DMS114 treated with DMSO at 0.1 percent for 48 hours (cell line): Measurements from ENCODE around the gene RRP1B.

ENCODE experiments used
- DNase-seq: peaks from one replicate; lab custom pipeline; 2025; ENCODE audit not compliant: unreplicated experiment; lab: John Stamatoyannopoulos, UW

The RRP1B gene

DNA sequence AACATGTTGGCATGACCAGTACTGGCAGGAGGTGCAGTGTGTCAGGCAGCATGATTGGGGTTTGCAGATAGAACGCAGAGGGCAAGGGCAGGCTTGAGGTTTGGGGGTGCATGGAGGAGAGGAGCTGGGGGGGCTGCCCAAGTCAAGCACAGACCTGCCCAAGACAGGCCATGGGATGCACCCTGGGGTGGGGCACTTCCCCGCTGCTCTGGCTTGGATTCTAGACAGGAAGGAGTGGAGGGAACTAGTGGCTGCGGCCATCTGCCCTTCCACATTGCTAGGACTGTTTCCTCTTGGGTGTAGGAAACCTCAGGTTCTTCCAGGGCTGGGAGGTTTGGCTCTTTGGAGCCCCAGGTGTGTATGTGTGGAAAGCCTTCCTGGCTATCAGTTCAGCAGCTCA, 62.6 kb downstream of the RRP1B start:
- no peak for DNase-seq

GRCh38 chr21:43723648-43724047, 64.3 kb downstream of the RRP1B start:
- DNase-seq = no peak

- DNase-seq = no peak
Measured at GRCh38 chr21:43726686-43727518, 67.5 kb downstream of the RRP1B start.

- no peak for DNase-seq
Measured at GRCh38 chr21:43727519-43728153, 68.3 kb downstream of the RRP1B start.

DNA sequence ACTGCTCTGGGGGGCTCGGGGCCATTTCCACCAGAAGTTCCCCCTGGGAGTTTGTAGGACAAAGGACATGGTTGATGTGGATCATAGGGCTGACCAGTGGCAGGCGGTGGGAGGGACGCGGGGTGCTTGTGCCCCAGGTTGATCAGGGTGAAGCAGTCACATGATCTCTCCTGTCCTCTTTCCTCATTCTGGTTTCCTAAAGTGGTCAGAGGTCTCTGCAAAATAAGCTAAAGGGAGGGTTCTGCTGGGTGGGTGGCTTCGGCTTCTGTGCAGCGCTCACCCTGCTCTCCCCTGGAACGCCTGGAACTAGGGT, 68.8 kb downstream of the RRP1B start:
- DNase-seq = no peak

DNA sequence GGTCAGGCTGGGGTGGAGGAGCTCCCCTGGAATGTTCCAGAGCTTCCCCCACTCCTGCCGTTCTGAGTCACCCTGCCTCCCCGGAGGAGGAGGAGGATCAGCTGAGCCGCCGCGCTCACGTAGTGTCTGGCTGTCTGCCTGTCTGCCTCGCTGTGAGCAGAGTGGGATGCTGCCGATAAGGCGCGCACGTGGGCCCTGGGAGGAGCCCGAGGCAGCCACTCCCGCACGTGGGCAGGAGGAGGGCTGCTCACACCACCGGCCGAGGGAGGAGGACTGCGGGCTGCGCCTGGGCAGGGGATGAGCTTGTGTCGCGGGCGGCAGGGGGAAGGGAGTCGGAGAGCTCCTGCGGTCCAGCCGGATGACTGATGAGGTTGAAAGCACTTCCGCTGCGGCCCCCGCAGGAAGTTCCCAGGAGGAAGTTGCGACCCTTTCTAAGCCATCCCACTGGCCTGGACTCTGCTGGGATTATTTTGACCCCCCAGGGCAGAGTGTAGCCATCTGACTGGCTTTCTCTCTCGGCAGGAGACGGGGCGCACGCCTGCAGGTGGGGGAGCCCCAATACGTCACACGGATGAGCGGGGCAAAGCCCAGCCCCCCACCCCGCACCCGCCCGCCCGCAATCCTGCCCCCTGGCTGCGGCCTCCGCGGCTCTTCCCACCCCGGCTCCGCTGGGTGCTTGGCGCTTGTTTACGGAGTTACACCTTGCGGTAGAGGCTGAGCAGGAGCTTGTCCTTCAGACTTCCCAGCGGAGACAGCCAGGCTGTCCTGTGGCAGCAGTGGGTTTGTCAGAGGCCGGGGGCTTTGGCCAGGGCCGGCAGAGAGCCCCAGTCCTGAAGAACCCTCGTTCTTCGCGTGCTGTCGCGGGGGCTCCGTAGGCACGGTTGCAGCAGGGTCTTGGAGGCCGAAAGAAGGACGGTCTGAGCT, 69.4 kb downstream of the RRP1B start:
- no peak for DNase-seq

GRCh38 chr21:43731476-43731875, 72.1 kb downstream of the RRP1B start:
- DNase-seq = no peak

GRCh38 chr21:43731891-43732711, 72.7 kb downstream of the RRP1B start:
- DNase-seq = no peak

DNA sequence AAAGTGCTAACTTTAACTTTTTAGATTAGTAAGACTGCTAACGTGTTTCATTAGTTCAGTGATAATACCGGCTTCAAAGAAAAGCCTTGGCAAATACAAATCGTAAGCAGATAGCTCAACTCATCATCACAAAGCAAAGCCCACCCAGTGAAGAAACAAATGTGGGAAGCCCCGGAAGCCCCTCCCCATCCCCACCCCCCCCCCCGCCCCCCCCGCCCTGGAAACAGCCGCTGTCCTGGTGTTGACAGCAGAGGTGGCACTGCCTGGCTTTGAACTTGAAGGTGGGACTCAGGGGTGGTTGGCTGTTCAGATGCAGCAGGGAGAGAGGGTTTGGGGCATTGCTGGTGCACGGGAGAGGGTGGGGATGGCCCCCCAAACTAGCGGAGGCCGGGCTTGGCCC, 73.7 kb downstream of the RRP1B start:
- DNase-seq = no peak

DNA sequence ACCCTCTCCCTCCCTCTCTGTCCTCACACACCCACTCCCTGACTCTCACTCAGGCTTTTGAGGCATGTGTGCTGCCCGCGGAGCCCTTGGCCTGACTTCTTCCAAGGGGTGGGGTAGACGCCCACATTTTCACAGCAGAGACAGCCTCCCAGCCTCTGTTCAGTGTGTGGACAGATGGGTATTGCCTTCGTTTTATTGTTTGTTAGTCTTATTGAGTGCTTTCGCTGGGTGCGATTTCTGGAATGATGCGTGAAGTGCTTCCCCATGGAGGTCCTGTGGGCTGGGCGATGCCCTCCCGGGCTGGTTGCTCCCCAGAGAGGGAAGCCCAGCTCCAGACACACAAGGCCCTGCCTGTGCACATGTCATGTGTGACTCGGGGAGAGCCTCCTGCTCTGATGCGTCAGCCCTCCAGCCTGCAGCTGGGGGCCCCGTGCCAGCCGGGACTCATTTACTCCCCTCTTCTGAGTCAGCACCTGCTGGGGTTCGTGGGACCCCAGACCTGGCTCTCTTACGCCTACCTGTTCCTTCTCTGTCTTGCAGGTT, 74.2 kb downstream of the RRP1B start:
- DNase-seq = no peak

GRCh38 chr21:43734131-43734927, 75.0 kb downstream of the RRP1B start:
- DNase-seq = no peak

DNA sequence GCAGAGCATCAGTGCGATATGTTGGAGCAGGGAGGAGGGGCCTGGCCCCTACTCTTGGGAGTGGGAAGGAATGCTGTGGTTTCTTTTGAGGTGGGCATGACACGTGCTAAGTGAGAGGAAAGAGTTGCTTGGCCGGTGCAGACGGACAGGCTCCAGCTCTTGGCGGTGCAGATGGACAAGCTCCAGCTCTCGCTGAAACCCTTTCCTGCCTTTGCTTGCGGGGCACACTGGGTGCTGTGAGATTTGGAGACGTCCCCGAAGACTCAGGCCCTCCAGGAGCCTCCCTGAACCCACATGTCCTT, 75.5 kb downstream of the RRP1B start:
- no peak for DNase-seq

GRCh38 chr21:43735236-43736091, 76.1 kb downstream of the RRP1B start:
- DNase-seq = no peak

GRCh38 chr21:43736224-43736883, 77.0 kb downstream of the RRP1B start:
- DNase-seq = no peak

- DNase-seq = no peak
Measured at GRCh38 chr21:43737158-43737950, 78.0 kb downstream of the RRP1B start.

GRCh38 chr21:43739621-43740435, 80.5 kb downstream of the RRP1B start:
- DNase-seq = no peak
